Glomerular visceral epithelial cell (primary cell): ENCODE results near the gene TMC4.
"Not testable (repeated sequence)": the region's sequence is repeated elsewhere in the genome, so short reads cannot be mapped to it uniquely, and the experiment has no call there.

Experiments
- DNase-seq: peaks from one replicate; pipeline ENCODE4 v3.0.0-alpha.2; 2016; ENCODE audit errors: extremely low spot score

The TMC4 gene

GRCh38 chr19:54204767-54205468 lies 32.0 kb upstream of the TMC4 start:
- no peak for DNase-seq

- DNase-seq, result peak; percentile 90
Measured at GRCh38 chr19:54203151-54203611, 30.2 kb upstream of the TMC4 start.

- no peak for DNase-seq
Measured at GRCh38 chr19:54201980-54202379, 29.0 kb upstream of the TMC4 start.

GRCh38 chr19:54201172-54201701 lies 28.3 kb upstream of the TMC4 start:
- DNase-seq, result no peak

- no peak for DNase-seq
Measured at GRCh38 chr19:54199401-54199800, 26.4 kb upstream of the TMC4 start.

GRCh38 chr19:54197121-54197520 lies 24.2 kb upstream of the TMC4 start:
- no peak for DNase-seq

- DNase-seq, result no peak
Measured at GRCh38 chr19:54196536-54196935, 23.6 kb upstream of the TMC4 start.

GRCh38 chr19:54194463-54194862 lies 21.5 kb upstream of the TMC4 start:
- DNase-seq, result not testable (repeated sequence)

GRCh38 chr19:54193011-54193410 lies 20.1 kb upstream of the TMC4 start:
- DNase-seq, result no peak

- no peak for DNase-seq
Measured at GRCh38 chr19:54191811-54192453, 19.0 kb upstream of the TMC4 start.

GRCh38 chr19:54191011-54191810 lies 18.3 kb upstream of the TMC4 start, which contains the start of gene TSEN34:
TSEN34 (plus strand) TSS chr19:54191308; CDS start chr19:54191365, 57 bp downstream.
- peak; percentile 92 for DNase-seq

- peak; percentile 100 for DNase-seq
Measured at GRCh38 chr19:54190503-54191010, 17.6 kb upstream of the TMC4 start.

GRCh38 chr19:54189735-54190502 lies 17.0 kb upstream of the TMC4 start:
- peak; percentile 100 for DNase-seq

- no peak for DNase-seq
Measured at GRCh38 chr19:54189145-54189734, 16.3 kb upstream of the TMC4 start, which contains the start of gene MBOAT7. MBOAT7 (minus strand) TSS chr19:54189580; CDS start chr19:54188508, 1,072 bp downstream.

GRCh38 chr19:54188215-54188871 lies 15.4 kb upstream of the TMC4 start:
- DNase-seq, result no peak

- DNase-seq, result no peak
Measured at GRCh38 chr19:54186934-54187381, 14.0 kb upstream of the TMC4 start.

GRCh38 chr19:54186351-54186750 lies 13.4 kb upstream of the TMC4 start:
- no peak for DNase-seq

- DNase-seq, result no peak
Measured at GRCh38 chr19:54183431-54183830, 10.5 kb upstream of the TMC4 start.

GRCh38 chr19:54181894-54182293 lies 8.9 kb upstream of the TMC4 start:
- DNase-seq, result not testable (repeated sequence)

- no peak for DNase-seq
Measured at GRCh38 chr19:54180691-54181091, 7.7 kb upstream of the TMC4 start.
